ENCODE results near the gene MTHFD1L.

MTHFD1L gene

GRCh38 chr6:151101161-151101815 is 235.8 kb downstream of the MTHFD1L start:
- no peak for TF ChIP-seq CTCF (IDR thresholded peaks at IDR 0.05; ENCODE audit: low read depth, low read length)
- DNase-seq: no peak
- H3K4me1 ChIP-seq: no peaks in the 10 kb centered on the region
- no peaks in the 10 kb centered on the region for H3K9me3 ChIP-seq
- H3K4me3 ChIP-seq (ENCODE audit: low read depth, low read length): no peak overlapping the region
- no peaks in the 10 kb centered on the region for H3K27me3 ChIP-seq
- H3K36me3 ChIP-seq: no peaks in the 10 kb centered on the region; the same call in 1 of the 2 replicates

- Histone ChIP-seq H3K4me1 (no peaks in the 10 kb centered on the region), H3K27me3 (no peaks in the 10 kb centered on the region), H3K9me3 (no peaks in the 10 kb centered on the region), H3K36me3 (no peaks in the 10 kb centered on the region; the same call in 1 of the 2 replicates), H3K4me3 (ENCODE audit: low read depth, low read length) (no peak overlapping the region)
- TF ChIP-seq CTCF (IDR thresholded peaks at IDR 0.05; ENCODE audit: low read depth, low read length): no peak
- no peak for DNase-seq
Observed at GRCh38 chr6:151101816-151102694, 236.6 kb downstream of the MTHFD1L start.

GRCh38 chr6:151103266-151103665 is 237.8 kb downstream of the MTHFD1L start:
- H3K36me3 ChIP-seq: no peaks in the 10 kb centered on the region
- no peaks in the 10 kb centered on the region for H3K27me3 ChIP-seq
- H3K4me1 ChIP-seq: no peaks in the 10 kb centered on the region
- no peak for TF ChIP-seq CTCF (IDR thresholded peaks at IDR 0.05; ENCODE audit: low read depth, low read length)
- H3K4me3 ChIP-seq (ENCODE audit: low read depth, low read length): no peak overlapping the region
- H3K9me3 ChIP-seq: no peaks in the 10 kb centered on the region
- DNase-seq: no peak

DNA sequence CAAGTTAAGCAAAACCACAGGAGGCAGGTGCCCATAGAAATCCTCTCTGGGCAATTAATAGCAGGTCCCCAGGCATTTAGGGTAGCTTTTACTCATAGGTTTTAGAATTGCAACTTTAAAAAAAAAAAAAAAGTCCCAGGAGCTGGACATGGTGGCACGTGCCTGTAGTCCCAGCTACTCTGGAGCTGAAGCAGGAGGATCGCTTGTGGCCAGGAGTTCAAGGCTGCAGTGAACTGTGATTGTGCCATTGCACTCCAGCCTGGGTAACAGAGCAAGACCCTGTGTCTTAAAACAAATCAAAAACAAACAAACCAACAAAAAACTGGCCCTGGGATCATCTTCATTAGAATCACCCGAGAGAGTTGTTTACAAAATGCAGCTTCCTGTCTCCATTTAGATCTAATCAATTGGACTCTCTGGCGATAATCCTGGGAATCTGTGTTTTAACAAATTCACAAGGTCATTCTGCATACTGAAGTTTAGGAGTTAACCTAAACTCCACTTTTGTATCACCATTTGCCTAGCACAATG is 242.5 kb downstream of the MTHFD1L start:
- H3K27me3 ChIP-seq: no peaks in the 10 kb centered on the region
- no peak overlapping the region for H3K4me3 ChIP-seq (ENCODE audit: low read depth, low read length)
- no peaks in the 10 kb centered on the region for H3K9me3 ChIP-seq
- no peak for DNase-seq
- no peaks in the 10 kb centered on the region for H3K36me3 ChIP-seq
- peaks cover 7% of the 10 kb centered on the region; the same call in 1 of the 2 replicates for H3K4me1 ChIP-seq
- no peak for TF ChIP-seq CTCF (IDR thresholded peaks at IDR 0.05; ENCODE audit: low read depth, low read length)

- no peak for TF ChIP-seq CTCF (IDR thresholded peaks at IDR 0.05; ENCODE audit: low read depth, low read length)
- Histone ChIP-seq H3K9me3 (no peaks in the 10 kb centered on the region), H3K36me3 (no peaks in the 10 kb centered on the region), H3K4me3 (ENCODE audit: low read depth, low read length) (no peak overlapping the region), H3K27me3 (no peaks in the 10 kb centered on the region), H3K4me1 (peaks cover 7% of the 10 kb centered on the region; the same call in 1 of the 2 replicates)
- DNase-seq: no peak
Observed at GRCh38 chr6:151108548-151108947, 243.0 kb downstream of the MTHFD1L start.
